H1 (cell line): Measurements from ENCODE around the gene RPS19. TPM values are rescaled to one million over a fixed set of nuclear protein-coding genes. Genes with fewer than 3 reads are reported as not detected.

Source experiments
- microRNA-seq, 2 experiments: library from miRNA; unstranded; fragments of <30 nt; microRNA quantifications; one replicate each; pipeline versions ENCODE4 to v1.2.0, GENCODE V29; 2016 to 2020; ENCODE audit warnings: borderline microRNAs expressed in 2 of 2, borderline number of aligned reads in 2 of 2, borderline replicate concordance in 1 of 2
- polyA plus RNA-seq, 7 experiments: library from polyadenylated mRNA; depleted of rRNA in 3 of 7; stranded (reverse) in 5 of 7; unstranded in 2 of 7; fragments of >200 nt in 5 of 7; fragments of 200-250 nt in 2 of 7; gene quantifications; 1 replicate in 5 of 7; 2 replicates in 1 of 7; 4 replicates in 1 of 7; pipeline versions ENCODE4 v1.2.1 to v1.2.3, GENCODE V29; 2011 to 2013; ENCODE audit warnings: missing spikeins in 2 of 7, mixed read lengths in 2 of 7
- small RNA-seq: library from polyadenylated mRNA; stranded (forward); fragments of <200 nt; extraction: miRNeasy Mini kit (QIAGEN cat#:217004); gene quantifications from one replicate; pipeline ENCODE3, GENCODE V24; 2013; ENCODE audit not compliant: insufficient read depth
- total RNA-seq: library from RNA; stranded (reverse); fragmentation: NEBNext Ultra II Directional; extraction: Animal tissue kit (Norgen Biotek cat#: 25700); gene quantifications from 2 replicates; pipeline ENCODE4 v1.2.1, GENCODE V29; 2021

RPS19 gene
- total and polyA plus RNA-seq, 2 of the 8 experiments (the other 6 are each of a cell fraction or from before 2014, with no cell fraction given): 2,817 to 5,751 TPM

Small RNA genes lying within 50 kb of the gene (microRNA-seq; reads per million reads assigned to microRNA genes)
- 0.23 to 0.61 reads per million in 2 experiments for gene MIR6797

Small RNA genes lying within 50 kb of the gene (small RNA-seq; reads per million reads assigned to genes)
- gene MIR6797: 1.9 reads per million, percentile 12 among the genes with 10 or more reads in this experiment

Other genes starting within 250 kb of the RPS19 start
- gene CEACAM4, start 233.2 kb upstream of the RPS19 start, total RNA-seq: not detected in 2 replicates
- not detected in 2 replicates for gene CEACAM4, start 233.2 kb upstream of the RPS19 start, polyA plus RNA-seq (2011; rRNA removed)
- gene CEACAM7, start 172.0 kb upstream of the RPS19 start, total RNA-seq: not detected in 2 replicates
- gene CEACAM7, start 172.0 kb upstream of the RPS19 start, polyA plus RNA-seq (2011; rRNA removed): not detected in 2 replicates
- gene CEACAM5, start 151.6 kb upstream of the RPS19 start, total RNA-seq: not detected in 2 replicates
- not detected in 2 replicates for gene CEACAM5, start 151.6 kb upstream of the RPS19 start, polyA plus RNA-seq (2011; rRNA removed)
- not detected in 2 replicates for gene CEACAM6, start 104.7 kb upstream of the RPS19 start, total RNA-seq
- not detected in 2 replicates for gene CEACAM6, start 104.7 kb upstream of the RPS19 start, polyA plus RNA-seq (2011; rRNA removed)
- not detected in 2 replicates for gene CEACAM3, start 63.7 kb upstream of the RPS19 start, total RNA-seq
- gene CEACAM3, start 63.7 kb upstream of the RPS19 start, polyA plus RNA-seq (2011; rRNA removed): not detected in 2 replicates
- gene LYPD4, start 15.6 kb upstream of the RPS19 start, total RNA-seq: not detected in 2 replicates
- gene LYPD4, start 15.6 kb upstream of the RPS19 start, polyA plus RNA-seq (2011; rRNA removed): 0.06 TPM in 1 of 2 replicates, not detected in the other
- gene DMRTC2, start 15.2 kb upstream of the RPS19 start, total RNA-seq: not detected in 2 replicates
- gene DMRTC2, start 15.2 kb upstream of the RPS19 start, polyA plus RNA-seq (2011; rRNA removed): not detected in 2 replicates
- gene CD79A, start 17.0 kb downstream of the RPS19 start, total RNA-seq: 0.54 TPM in 1 of 2 replicates, not detected in the other
- 0.77 and 0.83 TPM in 2 replicates for gene CD79A, start 17.0 kb downstream of the RPS19 start, polyA plus RNA-seq (2011; rRNA removed)
- 49.0 and 54.6 TPM in 2 replicates for gene ARHGEF1, start 22.9 kb downstream of the RPS19 start, total RNA-seq
- 23.0 and 41.1 TPM in 2 replicates for gene ARHGEF1, start 22.9 kb downstream of the RPS19 start, polyA plus RNA-seq (2011; rRNA removed)
- not detected in 2 replicates for gene ERFL, start 68.2 kb downstream of the RPS19 start, total RNA-seq
- 0.08 and 0.12 TPM in 2 replicates for gene ERFL, start 68.2 kb downstream of the RPS19 start, polyA plus RNA-seq (2011; rRNA removed)
- 123 and 124 TPM in 2 replicates for gene RABAC1, start 99.1 kb downstream of the RPS19 start, total RNA-seq
- gene RABAC1, start 99.1 kb downstream of the RPS19 start, polyA plus RNA-seq (2011; rRNA removed): 439 and 585 TPM in 2 replicates
- 35.8 and 41.2 TPM in 2 replicates for gene ATP1A3, start 134.0 kb downstream of the RPS19 start, total RNA-seq
- 11.1 and 19.2 TPM in 2 replicates for gene ATP1A3, start 134.0 kb downstream of the RPS19 start, polyA plus RNA-seq (2011; rRNA removed)
- gene GRIK5, start 210.0 kb downstream of the RPS19 start, total RNA-seq: 42.9 and 45.1 TPM in 2 replicates
- 17.8 and 25.3 TPM in 2 replicates for gene GRIK5, start 210.0 kb downstream of the RPS19 start, polyA plus RNA-seq (2011; rRNA removed)
- 27.0 and 28.6 TPM in 2 replicates for gene ZNF574, start 215.9 kb downstream of the RPS19 start, total RNA-seq
- 38.8 and 53.8 TPM in 2 replicates for gene ZNF574, start 215.9 kb downstream of the RPS19 start, polyA plus RNA-seq (2011; rRNA removed)